Naive thymus-derived CD8-positive, alpha-beta T cell (primary cell): ENCODE data around the gene USP2. TPM values are rescaled to one million over a fixed set of nuclear protein-coding genes. Genes with fewer than 3 reads are reported as not detected.
"Not testable (repeated sequence)": the region's sequence is repeated elsewhere in the genome, so short reads cannot be mapped to it uniquely, and the experiment has no call there.

Experiments
- ATAC-seq, 2 donors: fragments of 150-1000 bp; cut with Tn5 transposase in 1 of 2; sonication (Bioruptor Pico), chemical (Tn5 transposase) in 1 of 2; 1 replicate in 1 of 2; 2 replicates in 1 of 2; pipeline ENCODE4 v1.10.0; 2021; ENCODE audit warnings: mild to moderate bottlenecking in 2 of 2, moderate library complexity in 2 of 2
- POLR2A ChIA-PET: fragments of 350-600 bp; sonication (Branson Sonifier 250); formaldehyde crosslinking; loops from one replicate; lab custom pipeline; 2021; ENCODE audit warnings: antibody characterized with exemption; lab: Charles Lee
- DNase-seq, 10 donors: peaks; one replicate each; pipeline versions ENCODE4 v3.0.0 to v3.0.0-alpha.2; 2020 to 2022
- H3K27ac Mint-ChIP-seq, 10 donors: one replicate each; pipeline ENCODE4 v1.8.0; 2020 to 2022; ENCODE audit warnings: mild to moderate bottlenecking in 10 of 10, mixed read lengths in 10 of 10, moderate library complexity in 4 of 10, inconsistent platforms in 1 of 10
- H3K27me3 Mint-ChIP-seq, 5 donors: one replicate each; pipeline ENCODE4 v1.8.0; 2021 to 2022; ENCODE audit warnings: mixed read lengths in 5 of 5
- H3K36me3 Mint-ChIP-seq, 3 donors: one replicate each; pipeline ENCODE4 v1.8.0; 2020 to 2022; ENCODE audit warnings: mixed read lengths in 3 of 3, mild to moderate bottlenecking in 2 of 3, inconsistent platforms in 1 of 3
- H3K4me1 Mint-ChIP-seq, 4 donors: one replicate each; pipeline ENCODE4 v1.8.0; 2021 to 2022; ENCODE audit warnings: mixed read lengths in 4 of 4
- H3K4me3 Mint-ChIP-seq, 10 donors: one replicate each; pipeline ENCODE4 v1.8.0; 2020 to 2022; ENCODE audit warnings: mild to moderate bottlenecking in 10 of 10, mixed read lengths in 10 of 10, moderate library complexity in 6 of 10, inconsistent platforms in 1 of 10
- H3K9me3 Mint-ChIP-seq, 9 donors: one replicate each; pipeline ENCODE4 v1.8.0; 2020 to 2022; ENCODE audit warnings: mixed read lengths in 9 of 9, mild to moderate bottlenecking in 3 of 9, inconsistent platforms in 1 of 9, moderate library complexity in 1 of 9
- polyA plus RNA-seq, 3 donors: library from polyadenylated mRNA; unstranded; fragments of 300-500 nt; fragmentation: Illumina TruSeq; gene quantifications; one replicate each; pipeline ENCODE4 v1.2.3, GENCODE V29; 2021
- total RNA-seq, 8 experiments: library from RNA in 2 of 8; stranded (reverse) in 2 of 8; gene quantifications; one replicate each; pipeline ENCODE4 v1.2.3 and lab custom pipeline; 2021 to 2026

The USP2 gene
- total and polyA plus RNA-seq, 5 experiments from 2014 or later, result 0.13 to 0.23 (median 0.16) TPM; not detected in 2

- H3K36me3 Mint-ChIP-seq, H3K27ac Mint-ChIP-seq, H3K4me3 Mint-ChIP-seq, H3K9me3 Mint-ChIP-seq, H3K4me1 Mint-ChIP-seq, H3K27me3 Mint-ChIP-seq, ATAC-seq, DNase-seq, POLR2A ChIA-PET: not testable (repeated sequence)
These were observed 1.0 kb upstream of the USP2 start for GRCh38 chr11:119382513-119382912.

GRCh38 chr11:119382101-119382500 lies 611 bp upstream of the USP2 start:
- no peaks in the 10 kb centered on the region for H3K36me3 Mint-ChIP-seq
- H3K27ac Mint-ChIP-seq, result no peak overlapping the region
- peaks cover 0 to 3% (median 1%) of the 10 kb centered on the region in 5 donors for H3K27me3 Mint-ChIP-seq
- H3K4me3 Mint-ChIP-seq, result no peak overlapping the region
- ATAC-seq (no peak), DNase-seq (peak in 1 of 10 donors; percentile 22)
- H3K4me1 Mint-ChIP-seq, result peaks cover 0 to 7% (median 3%) of the 10 kb centered on the region in 4 donors
- POLR2A ChIA-PET, result no interaction called here
- H3K9me3 Mint-ChIP-seq, result no peaks in the 10 kb centered on the region

GRCh38 chr11:119380827-119381180 lies 686 bp downstream of the USP2 start:
- Mint-ChIP-seq H3K27me3 (peaks cover 0 to 3% (median 0%) of the 10 kb centered on the region in 5 donors), H3K27ac (peak overlapping the region in 1 of 10 donors; percentile 57)
- no peak for DNase-seq

DNA sequence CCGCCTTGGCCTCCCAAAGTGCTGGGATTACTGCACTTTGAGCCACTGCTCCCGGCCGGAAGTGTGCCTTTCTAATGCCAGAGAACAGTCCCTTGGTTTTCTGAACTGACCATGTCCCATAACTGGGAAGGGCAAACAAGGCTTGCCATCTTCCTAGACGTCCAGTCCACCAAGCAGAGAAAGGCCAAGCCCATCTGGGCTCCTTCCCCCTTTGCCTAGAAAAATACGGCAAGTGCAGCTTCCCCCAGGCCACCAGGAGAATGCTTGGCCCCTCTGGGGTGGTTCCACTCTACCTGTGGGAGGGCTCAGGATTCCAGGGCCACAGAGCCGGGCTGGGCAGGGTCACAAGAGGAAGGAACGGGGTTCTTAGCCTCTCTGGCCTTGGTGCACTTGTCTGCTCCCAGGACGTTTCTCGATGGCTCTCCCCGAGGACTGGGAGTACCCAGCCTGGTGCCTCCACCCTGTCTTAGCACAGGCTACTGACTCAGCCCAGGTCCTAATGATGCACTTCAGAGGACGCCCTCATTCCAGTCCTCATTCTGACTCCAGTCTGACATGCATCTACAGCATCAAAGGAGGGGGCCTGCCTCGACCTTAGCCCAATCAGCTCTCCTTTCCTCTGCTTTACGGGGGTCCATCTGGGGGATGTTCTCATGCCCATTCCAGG lies 1.2 kb downstream of the USP2 start:
- DNase-seq (no peak), ATAC-seq (no peak)
- no peak overlapping the region for H3K27ac Mint-ChIP-seq
- H3K4me3 Mint-ChIP-seq, result no peak overlapping the region
- peaks cover 0 to 3% (median 0%) of the 10 kb centered on the region in 5 donors for H3K27me3 Mint-ChIP-seq
- no peaks in the 10 kb centered on the region for H3K9me3 Mint-ChIP-seq
- H3K36me3 Mint-ChIP-seq, result no peaks in the 10 kb centered on the region
- POLR2A ChIA-PET, result interaction anchor here (0.7 to 1.4 kb wide), 2 partner anchors 24 to 26 kb away, joined by 4 to 9 read pairs; no protein-coding TSS in a partner anchor
- peaks cover 0 to 7% (median 3%) of the 10 kb centered on the region in 4 donors for H3K4me1 Mint-ChIP-seq

More at GRCh38 chr11:119380827-119381180, 686 bp downstream of the USP2 start:
- no peak for ATAC-seq
- H3K36me3 Mint-ChIP-seq, result no peaks in the 10 kb centered on the region
- POLR2A ChIA-PET, result interaction anchor here (0.7 to 1.4 kb wide), 4 partner anchors 14 to 40 kb away, joined by 3 to 9 read pairs (median 4); partner anchors contain the start of gene C1QTNF5
- H3K4me1 Mint-ChIP-seq, result peaks cover 0 to 7% (median 3%) of the 10 kb centered on the region in 4 donors
- H3K4me3 Mint-ChIP-seq, result no peak overlapping the region
- H3K9me3 Mint-ChIP-seq, result no peaks in the 10 kb centered on the region

- no peak for ATAC-seq
- Mint-ChIP-seq H3K4me3 (peak overlapping the region in 2 of 10 donors; percentile 22 to 37), H3K36me3 (no peaks in the 10 kb centered on the region), H3K27ac (peak overlapping the region in 4 of 10 donors; percentile 18 to 72 (median 47)), H3K9me3 (no peaks in the 10 kb centered on the region), H3K27me3 (peaks cover 0 to 3% (median 0%) of the 10 kb centered on the region in 5 donors), H3K4me1 (peaks cover 0 to 9% (median 5%) of the 10 kb centered on the region in 4 donors)
- DNase-seq, result no peak
- POLR2A ChIA-PET, result interaction anchor here (0.6 kb wide), 1 partner anchor 542 kb away, joined by 6 read pairs; no protein-coding TSS in a partner anchor
These were observed 2.5 kb downstream of the USP2 start for GRCh38 chr11:119378851-119379465.

- Mint-ChIP-seq H3K27me3 (peaks cover 0 to 3% (median 0%) of the 10 kb centered on the region in 5 donors), H3K36me3 (no peaks in the 10 kb centered on the region), H3K4me3 (no peak overlapping the region), H3K4me1 (peaks cover 0 to 15% (median 9%) of the 10 kb centered on the region in 4 donors), H3K9me3 (no peaks in the 10 kb centered on the region), H3K27ac (peak overlapping the region in 3 of 10 donors; percentile 18 to 77 (median 47))
- POLR2A ChIA-PET, result interaction anchor here (0.8 kb wide), 1 partner anchor 23 kb away, joined by 3 read pairs; no protein-coding TSS in a partner anchor
- DNase-seq (no peak), ATAC-seq (no peak)
These were observed 3.4 kb downstream of the USP2 start for GRCh38 chr11:119377961-119378667.

DNA sequence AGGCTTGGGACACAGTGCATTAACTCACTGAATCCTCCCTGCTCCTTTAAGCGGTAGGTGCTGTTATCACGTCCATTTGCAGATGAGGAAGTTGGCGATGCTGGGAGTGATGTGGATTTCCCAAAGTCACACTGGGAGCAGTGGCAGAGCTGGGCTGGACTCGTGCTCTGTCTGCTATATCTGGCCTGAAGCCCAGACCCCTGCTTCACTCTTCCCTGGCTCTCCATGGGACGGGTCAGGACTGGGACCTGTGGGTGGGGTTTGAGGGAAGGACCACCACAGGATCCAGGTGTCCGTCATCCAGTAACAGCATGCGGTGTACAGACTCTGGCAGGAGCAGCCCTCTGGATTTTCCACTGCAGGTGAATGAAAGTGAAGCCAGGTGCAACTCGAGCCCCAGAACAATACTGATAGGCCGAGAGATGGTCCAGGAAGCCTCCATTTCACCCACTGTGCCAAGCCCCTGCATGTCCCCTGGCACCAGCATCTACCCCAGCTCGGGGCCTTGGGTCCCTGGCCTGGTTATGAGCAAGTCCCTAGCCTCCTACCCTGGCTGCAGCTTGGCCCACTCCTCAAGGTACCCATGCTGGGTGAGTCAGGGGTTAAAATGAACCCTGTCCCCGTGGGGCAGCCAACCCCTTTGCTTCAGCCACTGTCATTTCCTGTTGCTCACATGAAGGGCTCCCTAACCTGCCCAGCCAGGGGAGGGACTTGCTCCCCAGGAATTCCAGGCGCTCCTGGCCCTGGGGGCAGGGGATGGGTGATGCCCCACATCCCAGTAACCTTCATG lies 4.2 kb downstream of the USP2 start:
- POLR2A ChIA-PET, result interaction anchor here (0.8 kb wide), 1 partner anchor 22 kb away, joined by 3 read pairs; no protein-coding TSS in a partner anchor
- peaks cover 0 to 17% (median 9%) of the 10 kb centered on the region in 4 donors for H3K4me1 Mint-ChIP-seq
- peaks cover 0 to 3% (median 0%) of the 10 kb centered on the region in 5 donors for H3K27me3 Mint-ChIP-seq
- no peaks in the 10 kb centered on the region for H3K36me3 Mint-ChIP-seq
- H3K4me3 Mint-ChIP-seq, result no peak overlapping the region
- ATAC-seq (no peak), DNase-seq (no peak)
- no peaks in the 10 kb centered on the region for H3K9me3 Mint-ChIP-seq
- peak overlapping the region in 3 of 10 donors; percentile 18 to 77 (median 32) for H3K27ac Mint-ChIP-seq

DNA sequence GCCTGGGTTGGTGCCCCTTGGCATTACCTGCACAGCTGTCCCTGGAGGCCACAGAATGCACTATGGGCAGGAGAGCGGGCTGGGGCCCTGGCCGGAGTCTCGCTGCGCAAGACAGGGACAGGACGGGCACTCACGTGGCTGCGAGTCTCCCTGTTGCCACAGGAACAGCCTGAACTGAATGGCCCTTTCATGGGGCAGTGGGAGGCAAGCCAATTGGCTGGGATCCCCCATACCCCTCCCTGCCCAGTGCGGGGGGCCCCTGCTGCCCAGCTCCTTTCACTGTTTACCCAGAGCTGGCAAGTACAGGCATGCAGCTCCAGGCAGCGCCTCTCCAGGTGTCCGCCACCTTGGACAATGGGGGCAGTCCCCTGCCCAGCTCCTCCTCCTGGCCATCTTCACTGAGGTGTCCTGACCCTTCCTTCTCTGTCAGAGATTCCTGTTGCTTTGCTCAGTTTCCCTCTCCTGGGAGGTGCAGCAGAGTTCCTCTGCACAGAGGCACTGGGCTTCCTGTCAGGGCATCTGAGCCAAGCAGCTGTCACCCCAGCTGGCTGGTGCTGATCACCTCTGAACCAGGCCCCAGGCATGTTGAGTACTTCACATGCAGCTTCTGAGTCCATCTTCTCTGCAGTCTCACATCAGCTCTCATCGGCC lies 5.2 kb downstream of the USP2 start:
- no peak for DNase-seq
- no peak overlapping the region for H3K4me3 Mint-ChIP-seq
- POLR2A ChIA-PET, result interaction anchor here (0.8 kb wide), 1 partner anchor 9 kb away, joined by 3 read pairs; no protein-coding TSS in a partner anchor
- peaks cover 0 to 8% (median 0%) of the 10 kb centered on the region in 5 donors for H3K27me3 Mint-ChIP-seq
- peaks cover 0 to 17% (median 7%) of the 10 kb centered on the region in 4 donors for H3K4me1 Mint-ChIP-seq
- ATAC-seq, result no peak
- H3K27ac Mint-ChIP-seq, result no peak overlapping the region
- no peaks in the 10 kb centered on the region for H3K36me3 Mint-ChIP-seq
- no peaks in the 10 kb centered on the region for H3K9me3 Mint-ChIP-seq

GRCh38 chr11:119375337-119376196 lies 5.9 kb downstream of the USP2 start:
- Mint-ChIP-seq H3K4me1 (peaks cover 0 to 12% (median 5%) of the 10 kb centered on the region in 4 donors), H3K36me3 (no peaks in the 10 kb centered on the region), H3K4me3 (no peak overlapping the region), H3K27me3 (peaks cover 0 to 10% (median 0%) of the 10 kb centered on the region in 5 donors), H3K9me3 (no peaks in the 10 kb centered on the region), H3K27ac (no peak overlapping the region)
- DNase-seq (no peak), ATAC-seq (no peak)
- POLR2A ChIA-PET, result interaction anchor here (0.8 kb wide), 1 partner anchor 9 kb away, joined by 3 read pairs; no protein-coding TSS in a partner anchor

GRCh38 chr11:119374632-119375336 lies 6.7 kb downstream of the USP2 start:
- Mint-ChIP-seq H3K27ac (peak overlapping the region in 1 of 10 donors; percentile 72), H3K27me3 (peaks cover 0 to 17% (median 7%) of the 10 kb centered on the region in 5 donors), H3K4me3 (no peak overlapping the region), H3K4me1 (peaks cover 0 to 12% (median 5%) of the 10 kb centered on the region in 4 donors), H3K36me3 (no peaks in the 10 kb centered on the region), H3K9me3 (no peaks in the 10 kb centered on the region)
- POLR2A ChIA-PET, result interaction anchor here (0.9 kb wide), 1 partner anchor 19 kb away, joined by 3 read pairs; no protein-coding TSS in a partner anchor
- DNase-seq (no peak), ATAC-seq (no peak)
